Progenitor cell of endocrine pancreas (in vitro differentiated cells): Measurements from ENCODE around the gene GRK5. TPM values are rescaled to one million over a fixed set of nuclear protein-coding genes. Genes with fewer than 3 reads are reported as not detected.
"Not testable (repeated sequence)": the region's sequence is repeated elsewhere in the genome, so short reads cannot be mapped to it uniquely, and the experiment has no call there.

Source experiments
- DNase-seq: peaks from one replicate; pipeline ENCODE4 v3.0.0; 2021; ENCODE audit warnings: low spot score; ENCODE audit not compliant: unreplicated experiment
- H3K27ac Mint-ChIP-seq: 2 replicates; pipeline ENCODE4 v1.8.0; 2021; ENCODE audit warnings: mild to moderate bottlenecking, moderate library complexity, mixed read lengths
- H3K27me3 Mint-ChIP-seq: 2 replicates; pipeline ENCODE4 v1.8.0; 2021; ENCODE audit warnings: mixed read lengths
- H3K36me3 Mint-ChIP-seq: 2 replicates; pipeline ENCODE4 v1.8.0; 2022; ENCODE audit warnings: mixed read lengths; ENCODE audit not compliant: insufficient read depth
- H3K4me1 Mint-ChIP-seq: 2 replicates; pipeline ENCODE4 v1.8.0; 2021; ENCODE audit warnings: low read depth, mixed read lengths
- H3K4me3 Mint-ChIP-seq: 2 replicates; pipeline ENCODE4 v1.8.0; 2021; ENCODE audit warnings: low read depth, mild to moderate bottlenecking, moderate library complexity, mixed read lengths
- H3K9me3 Mint-ChIP-seq: 2 replicates; pipeline ENCODE4 v1.8.0; 2021; ENCODE audit warnings: low read depth, mixed read lengths
- total RNA-seq: library from RNA; stranded (reverse); gene quantifications from 2 replicates; pipeline ENCODE4 v1.2.1, GENCODE V29; 2021
- TF ChIP-seq, protein P1 (sequence below): fragments of 200-600 bp; sonication (generic); IDR thresholded peaks from one replicate; pipeline ENCODE4 v1.5.0; 2021; ENCODE audit warnings: antibody characterized with exemption, mild to moderate bottlenecking; ENCODE audit not compliant: unreplicated experiment

GRK5 gene
- total RNA-seq, 1 donor from 2014 or later: 21.6 TPM

DNA sequence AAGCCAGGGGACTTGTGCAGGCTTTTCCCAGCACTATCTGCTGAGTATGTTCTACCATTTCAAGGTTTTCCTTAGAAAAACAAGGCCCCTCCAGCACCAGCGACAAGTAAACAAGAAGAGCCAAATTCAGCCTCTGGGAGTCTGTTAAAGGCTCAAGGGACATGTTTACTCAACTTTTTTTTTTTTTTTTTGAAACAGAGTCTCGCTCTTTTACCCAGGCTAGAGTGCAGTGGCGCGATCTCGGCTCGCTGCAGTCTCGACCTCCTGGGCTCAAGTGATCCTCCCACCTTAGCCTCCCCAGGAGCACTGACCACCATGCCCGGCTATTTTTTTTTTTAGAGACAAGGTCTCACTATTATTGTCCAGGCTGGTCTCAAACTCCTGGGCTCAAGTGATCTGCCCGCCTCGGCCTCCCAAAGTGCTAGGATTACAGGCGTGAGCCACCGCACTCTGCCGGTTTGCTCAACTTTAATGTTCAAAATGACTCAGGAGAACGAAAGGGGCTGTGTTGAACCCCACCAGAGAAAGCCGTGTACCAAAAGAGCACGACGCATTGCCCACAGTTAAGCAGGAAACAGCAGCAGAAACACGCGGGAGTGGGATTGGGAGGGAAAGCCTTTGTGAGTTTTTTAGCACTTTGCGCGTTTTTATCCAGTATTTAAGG, 29.5 kb upstream of the GRK5 start:
- no peak for DNase-seq
- H3K36me3 Mint-ChIP-seq: peaks cover 8% of the 10 kb centered on the region
- peaks cover 16% of the 10 kb centered on the region for H3K4me1 Mint-ChIP-seq
- H3K27ac Mint-ChIP-seq: peak overlapping the region; percentile 98
- no peaks in the 10 kb centered on the region for H3K9me3 Mint-ChIP-seq
- H3K4me3 Mint-ChIP-seq: peak overlapping the region; percentile 95
- H3K27me3 Mint-ChIP-seq: no peaks in the 10 kb centered on the region
- TF ChIP-seq, protein P1, sequence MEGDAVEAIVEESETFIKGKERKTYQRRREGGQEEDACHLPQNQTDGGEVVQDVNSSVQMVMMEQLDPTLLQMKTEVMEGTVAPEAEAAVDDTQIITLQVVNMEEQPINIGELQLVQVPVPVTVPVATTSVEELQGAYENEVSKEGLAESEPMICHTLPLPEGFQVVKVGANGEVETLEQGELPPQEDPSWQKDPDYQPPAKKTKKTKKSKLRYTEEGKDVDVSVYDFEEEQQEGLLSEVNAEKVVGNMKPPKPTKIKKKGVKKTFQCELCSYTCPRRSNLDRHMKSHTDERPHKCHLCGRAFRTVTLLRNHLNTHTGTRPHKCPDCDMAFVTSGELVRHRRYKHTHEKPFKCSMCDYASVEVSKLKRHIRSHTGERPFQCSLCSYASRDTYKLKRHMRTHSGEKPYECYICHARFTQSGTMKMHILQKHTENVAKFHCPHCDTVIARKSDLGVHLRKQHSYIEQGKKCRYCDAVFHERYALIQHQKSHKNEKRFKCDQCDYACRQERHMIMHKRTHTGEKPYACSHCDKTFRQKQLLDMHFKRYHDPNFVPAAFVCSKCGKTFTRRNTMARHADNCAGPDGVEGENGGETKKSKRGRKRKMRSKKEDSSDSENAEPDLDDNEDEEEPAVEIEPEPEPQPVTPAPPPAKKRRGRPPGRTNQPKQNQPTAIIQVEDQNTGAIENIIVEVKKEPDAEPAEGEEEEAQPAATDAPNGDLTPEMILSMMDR: no peak

DNA sequence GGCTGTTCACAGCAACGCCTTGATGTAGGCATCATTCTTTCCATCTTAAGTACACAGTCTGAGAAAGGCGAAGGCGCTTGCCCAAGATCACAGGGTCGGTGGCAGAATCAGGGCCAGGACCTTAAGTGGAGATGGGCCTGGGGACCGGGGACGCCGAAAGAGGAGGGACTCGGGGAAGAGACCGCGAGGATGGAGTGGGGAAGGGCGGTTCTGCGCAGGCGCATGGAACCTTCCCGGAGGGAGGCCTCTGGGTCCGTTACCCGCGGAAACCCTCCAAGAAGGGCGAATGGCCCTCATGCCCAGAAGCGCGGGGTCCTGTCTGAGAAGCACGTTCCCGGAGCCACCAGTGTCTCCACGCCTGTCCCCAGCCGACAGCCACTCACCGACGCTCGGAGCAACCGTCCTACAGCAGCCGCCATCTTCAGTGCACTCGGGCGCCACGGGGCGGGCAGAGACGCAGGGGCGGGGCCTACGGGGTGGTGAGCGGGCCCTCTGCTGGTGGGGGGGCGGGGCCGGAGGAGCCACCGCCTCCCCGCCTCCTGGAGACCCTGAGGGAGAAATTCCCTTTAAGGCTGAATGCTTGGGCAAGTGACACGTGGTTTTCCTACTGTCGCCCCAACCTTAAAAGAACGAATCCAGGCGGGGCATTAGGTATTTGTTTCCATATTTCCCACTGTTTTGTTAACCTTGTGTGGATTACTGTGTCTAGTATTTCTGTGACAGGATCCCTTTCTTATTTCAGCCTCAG, 28.8 kb upstream of the GRK5 start, which contains the start of gene PRDX3:
Gene PRDX3 (minus strand): TSS at position 441 of the 748 bp plus-strand sequence. CDS start 22 bp downstream, at position 419.
- H3K9me3 Mint-ChIP-seq: no peaks in the 10 kb centered on the region

DNA sequence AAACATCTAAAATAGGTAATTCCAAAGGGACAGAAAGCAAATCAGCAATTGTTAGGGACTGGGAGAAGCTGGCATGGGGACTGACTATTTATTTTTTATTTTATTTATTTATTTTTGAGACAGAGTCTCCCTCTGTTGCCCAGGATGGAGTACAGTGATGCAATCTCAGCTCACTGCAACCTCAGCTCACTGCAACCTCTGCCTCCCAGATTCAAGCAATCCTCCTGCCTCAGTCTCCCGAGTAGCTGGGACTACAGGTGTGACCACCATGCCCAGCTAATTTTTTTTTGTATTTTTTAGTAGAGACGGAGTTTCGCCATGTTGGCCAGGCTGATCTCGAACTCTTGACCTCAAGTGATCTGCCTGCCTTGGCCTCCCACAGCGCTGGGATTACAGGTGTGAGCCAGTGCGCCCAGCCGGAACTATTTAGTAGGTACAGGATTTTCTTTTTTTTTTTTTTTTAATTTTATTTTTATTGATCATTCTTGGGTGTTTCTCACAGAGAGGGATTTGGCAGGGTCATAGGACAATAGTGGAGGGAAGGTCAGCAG, 26.4 kb upstream of the GRK5 start:
- DNase-seq, H3K36me3 Mint-ChIP-seq, H3K27ac Mint-ChIP-seq, H3K4me3 Mint-ChIP-seq, H3K27me3 Mint-ChIP-seq, H3K9me3 Mint-ChIP-seq: not testable (repeated sequence)
- H3K4me1 Mint-ChIP-seq: peaks cover 15% of the 10 kb centered on the region

More for the DNA sequence above, 28.8 kb upstream of the GRK5 start, which contains the start of gene PRDX3:
- TF ChIP-seq, protein P1: no peak
- peaks cover 7% of the 10 kb centered on the region for H3K36me3 Mint-ChIP-seq
- no peaks in the 10 kb centered on the region for H3K27me3 Mint-ChIP-seq
- H3K4me1 Mint-ChIP-seq: peaks cover 16% of the 10 kb centered on the region
- peak within 1 kb of the TSS; percentile 95 for H3K4me3 Mint-ChIP-seq
- peak within 1 kb of the TSS; percentile 98 for H3K27ac Mint-ChIP-seq
- peak; percentile 88 for DNase-seq

DNA sequence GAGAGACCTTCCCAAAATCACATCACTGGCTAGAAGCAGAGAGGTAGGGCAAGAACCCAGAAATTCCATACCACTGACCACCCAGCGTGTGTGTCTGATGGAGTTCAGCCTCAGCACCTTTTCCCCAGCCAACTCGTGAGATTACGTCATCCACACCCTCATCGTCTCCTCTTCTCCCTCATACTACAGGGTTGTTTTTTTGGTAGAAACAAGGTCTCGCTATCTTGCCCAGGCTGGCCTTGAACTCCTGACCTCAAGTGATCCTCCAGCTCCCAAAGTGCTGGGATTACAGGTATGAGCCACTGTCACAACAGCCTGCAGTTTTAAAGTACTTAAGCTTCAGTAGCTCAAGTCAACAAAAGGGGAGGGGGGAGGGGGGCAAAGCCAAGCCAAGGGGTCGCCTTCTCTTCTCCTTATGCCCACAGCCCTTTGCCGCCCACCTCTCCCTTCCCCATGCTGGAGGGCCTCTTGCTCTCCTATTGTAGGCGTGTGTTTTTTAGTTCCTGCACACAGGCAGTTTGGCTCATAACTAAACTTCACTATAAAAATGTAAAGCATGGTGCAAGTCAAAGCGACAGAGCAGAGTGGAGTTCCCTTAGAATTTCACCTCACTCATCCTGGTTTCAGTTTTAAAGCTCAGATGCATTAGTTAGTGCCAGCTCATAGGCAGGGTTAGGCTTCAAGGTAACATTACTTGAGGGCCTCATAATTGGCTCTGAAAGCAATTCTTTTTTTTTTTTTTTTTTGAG, 23.5 kb upstream of the GRK5 start:
- H3K4me3 Mint-ChIP-seq: no peak overlapping the region
- DNase-seq: no peak
- peaks cover 3% of the 10 kb centered on the region for H3K36me3 Mint-ChIP-seq
- TF ChIP-seq, protein P1: no peak
- peaks cover 5% of the 10 kb centered on the region for H3K9me3 Mint-ChIP-seq
- H3K27me3 Mint-ChIP-seq: no peaks in the 10 kb centered on the region
- H3K4me1 Mint-ChIP-seq: peaks cover 8% of the 10 kb centered on the region
- H3K27ac Mint-ChIP-seq: no peak overlapping the region

DNA sequence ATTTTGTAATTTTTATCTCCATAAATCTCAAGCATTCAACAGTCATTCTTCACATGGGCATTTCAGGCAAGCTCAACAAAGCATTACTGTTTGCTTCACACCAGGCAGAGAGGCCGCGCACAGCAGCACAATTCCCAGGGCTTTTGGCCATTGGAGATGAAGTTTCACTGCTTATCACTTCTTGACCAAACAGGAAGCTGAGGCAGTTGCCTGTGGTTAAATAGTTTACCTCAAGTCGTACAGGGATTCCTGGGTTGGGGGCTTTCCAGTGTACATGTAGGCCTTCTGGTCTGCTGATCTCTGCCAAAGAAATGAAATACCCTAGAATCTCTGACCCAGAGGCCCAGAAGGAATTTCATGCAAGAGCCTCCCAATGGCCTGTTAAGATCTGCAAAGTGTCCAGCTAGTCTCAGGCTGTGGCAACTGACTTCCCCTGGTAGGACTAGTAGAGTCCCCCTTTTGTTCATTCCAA, 17.5 kb upstream of the GRK5 start:
- TF ChIP-seq, protein P1: no peak
- peak overlapping the region; percentile 86 for H3K27ac Mint-ChIP-seq
- H3K36me3 Mint-ChIP-seq: no peaks in the 10 kb centered on the region
- peaks cover 21% of the 10 kb centered on the region for H3K4me1 Mint-ChIP-seq
- H3K9me3 Mint-ChIP-seq: no peaks in the 10 kb centered on the region
- no peak overlapping the region for H3K4me3 Mint-ChIP-seq
- DNase-seq: no peak
- peaks cover 4% of the 10 kb centered on the region for H3K27me3 Mint-ChIP-seq
